Middle frontal gyrus (tissue), 1 donor: ENCODE results near the gene UBA6.
"Not testable (repeated sequence)": the region's sequence is repeated elsewhere in the genome, so short reads cannot be mapped to it uniquely, and the experiment has no call there.

ENCODE experiments used
- DNase-seq: peaks from one replicate; pipeline ENCODE4 v3.0.0-alpha.2; 2015; ENCODE audit warnings: low spot score; ENCODE audit errors: extremely low spot score

The UBA6 gene

DNA sequence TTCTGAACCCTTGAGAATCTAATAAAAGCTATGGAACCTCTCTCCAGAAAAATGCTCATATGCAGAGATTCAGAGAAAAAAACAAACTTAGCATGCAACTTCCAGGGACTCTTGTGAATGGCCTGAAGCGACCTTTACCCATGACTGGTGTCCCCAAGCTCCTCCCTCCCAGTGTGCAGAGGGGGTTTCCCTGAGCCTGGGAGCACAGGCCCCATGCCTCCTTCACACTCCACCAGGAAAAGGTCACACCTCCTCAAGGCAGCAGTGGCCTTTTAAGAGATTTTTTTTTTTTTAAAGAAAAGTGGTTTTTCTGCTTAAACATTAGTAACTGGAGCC is 13.3 kb upstream of the UBA6 start:
- DNase-seq, result no peak

DNA sequence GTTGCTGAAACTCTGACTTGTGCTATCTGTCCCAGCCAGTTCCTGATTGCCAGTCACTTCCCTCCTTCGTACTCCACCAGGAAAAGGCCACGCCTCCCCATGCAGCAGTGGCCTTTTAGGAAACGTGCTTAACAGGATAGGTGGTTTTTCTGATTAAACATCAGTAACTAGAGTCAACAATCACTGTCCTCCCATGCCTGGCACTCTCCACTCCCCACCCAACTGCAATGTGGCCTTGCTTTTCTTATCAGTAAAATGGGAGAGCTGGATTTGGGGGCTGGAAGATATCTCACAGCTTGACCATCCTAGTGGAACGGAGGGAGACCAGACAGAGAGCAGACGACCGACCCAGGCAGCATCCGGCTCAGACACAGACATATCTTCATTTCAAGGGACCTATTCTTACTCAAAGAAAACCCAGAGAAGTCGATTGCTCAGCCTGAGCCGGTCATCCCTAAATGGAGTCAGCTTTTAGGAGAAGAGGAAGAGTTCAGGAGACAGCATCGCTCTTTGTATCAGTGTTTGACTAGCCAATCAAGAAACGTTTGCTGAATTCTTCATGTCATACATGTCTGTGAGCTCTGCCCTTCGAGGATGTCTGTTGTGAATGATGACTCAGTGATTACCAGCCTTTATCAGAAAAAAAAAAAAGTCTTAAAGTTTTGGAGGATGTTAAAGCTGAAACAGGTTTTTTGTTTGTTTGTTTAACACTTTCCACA is 12.7 kb upstream of the UBA6 start:
- DNase-seq, result no peak

DNA sequence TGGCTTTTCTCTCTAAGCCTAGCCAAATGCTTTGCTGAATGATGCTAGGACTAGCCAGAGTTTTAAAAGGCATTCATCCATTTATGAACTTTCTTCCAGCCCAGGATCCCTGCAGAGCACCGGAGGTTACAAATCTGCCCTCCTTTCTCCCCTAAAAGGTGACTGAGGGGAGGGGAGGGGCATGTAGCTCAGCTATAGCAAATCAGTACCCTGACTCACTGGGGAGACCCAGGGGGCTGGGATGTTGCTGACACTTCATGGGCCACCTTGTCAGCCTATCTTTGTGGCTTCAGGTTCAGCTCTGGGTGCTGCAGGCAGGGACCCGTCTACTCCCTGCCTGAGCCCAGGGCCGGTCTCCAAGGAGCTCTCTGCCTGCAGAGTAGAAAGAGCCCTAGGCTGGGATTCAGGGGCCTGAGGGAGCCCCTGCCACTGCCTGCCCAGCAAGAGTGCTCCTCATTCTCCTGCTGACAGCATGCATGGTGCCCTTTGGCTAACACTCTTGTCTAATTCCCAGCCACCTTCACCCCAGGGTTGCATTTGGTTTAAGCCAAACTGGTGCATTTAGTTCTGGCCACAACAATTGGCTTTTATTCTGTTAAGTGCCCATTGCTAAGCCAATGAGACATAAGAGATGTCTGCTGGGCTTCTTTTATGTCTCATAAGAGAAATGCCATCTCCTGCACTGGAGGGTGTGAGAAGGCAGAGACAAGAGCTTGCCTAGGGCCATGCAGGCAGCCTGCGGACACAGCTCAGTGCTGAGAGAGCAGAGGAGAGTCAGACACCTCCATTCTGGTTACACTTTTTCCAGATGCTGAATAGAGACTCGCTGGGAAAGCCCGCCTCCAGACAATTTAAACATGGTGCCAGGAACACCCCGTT is 11.9 kb upstream of the UBA6 start:
- DNase-seq, result no peak

DNA sequence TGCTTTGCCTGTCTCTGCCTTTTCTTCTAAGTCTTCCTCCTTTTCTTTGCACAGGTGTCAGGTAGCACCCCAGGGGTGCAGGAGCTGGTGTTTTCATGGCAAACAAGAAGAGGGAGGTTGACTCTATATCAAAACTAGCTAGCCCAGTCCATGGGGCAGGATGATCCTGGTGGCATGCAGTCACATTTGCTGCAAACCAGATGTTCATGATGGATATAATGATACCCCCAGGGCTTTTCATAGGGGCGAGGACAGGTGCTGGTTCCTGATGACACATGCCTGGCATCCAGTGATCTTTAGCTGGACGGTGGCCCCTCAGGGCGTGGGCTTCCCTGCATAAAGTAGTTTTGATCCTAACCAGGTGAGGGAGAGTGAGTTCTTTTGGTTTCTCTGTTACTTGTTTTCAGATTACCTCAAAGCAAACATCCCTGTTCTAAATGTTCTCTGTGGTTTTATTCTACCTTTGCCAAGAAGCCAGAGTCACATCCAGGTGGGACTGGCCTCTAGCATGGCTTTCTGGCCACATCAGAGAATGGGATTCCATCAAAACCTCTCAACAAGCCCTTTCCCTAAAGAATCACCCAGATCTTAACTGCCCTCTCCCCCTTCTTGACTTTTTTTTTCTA is 11.2 kb upstream of the UBA6 start:
- no peak for DNase-seq

DNA sequence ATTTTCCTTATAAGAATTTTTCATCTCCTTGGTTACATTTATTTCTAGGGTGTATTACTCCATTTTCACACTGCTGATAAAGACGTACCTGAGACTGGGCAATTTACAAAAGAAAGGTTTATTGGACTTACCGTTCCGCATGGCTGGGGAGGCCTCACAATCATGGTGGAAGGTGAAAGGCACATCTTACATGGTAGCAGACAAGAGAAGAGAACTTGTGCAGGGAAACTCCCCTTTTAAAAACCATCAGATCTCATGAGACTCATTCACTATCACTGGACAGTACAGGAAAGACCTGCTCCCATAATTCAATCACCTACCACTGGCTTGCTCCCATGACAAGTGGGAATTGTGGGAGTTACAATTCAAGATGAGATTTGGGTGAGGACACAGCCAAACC is 5.7 kb upstream of the UBA6 start:
- DNase-seq, result not testable (repeated sequence)

DNA sequence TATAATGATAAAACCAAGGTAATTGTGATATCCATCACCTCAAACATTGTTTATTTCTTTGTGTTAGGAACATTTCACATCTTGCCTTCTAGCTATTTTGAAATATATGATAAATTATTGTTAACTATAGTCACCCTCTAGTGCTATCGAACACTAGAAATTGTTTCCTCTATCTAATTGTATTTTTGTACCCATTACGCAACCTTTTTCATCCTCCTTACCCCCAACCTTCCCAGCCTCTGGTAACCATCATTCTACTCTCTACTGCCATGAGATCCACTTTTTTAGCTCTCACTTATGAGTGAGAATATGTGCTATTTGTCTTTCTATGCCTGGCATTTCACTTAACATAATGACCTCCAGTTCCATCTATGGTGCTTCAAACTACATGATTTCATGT is 3.9 kb upstream of the UBA6 start:
- DNase-seq, result no peak

DNA sequence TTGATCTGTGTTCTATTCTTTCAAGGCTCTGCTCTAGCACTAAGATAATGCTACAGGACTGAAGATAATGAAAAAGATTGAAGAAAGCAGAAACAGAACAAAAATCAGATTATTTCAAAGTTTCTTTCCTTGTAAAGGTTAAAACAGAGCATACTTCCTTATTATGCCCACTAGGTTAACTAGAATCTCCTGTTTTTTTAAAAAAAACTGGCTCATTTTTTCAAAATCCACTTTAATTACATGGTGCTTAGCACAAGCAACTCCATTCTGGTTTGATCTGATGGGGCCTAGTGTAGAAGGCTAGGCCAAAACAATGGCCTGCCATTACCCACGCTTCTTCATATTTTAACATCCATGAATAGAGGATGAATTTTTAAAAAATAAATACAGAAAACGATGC is 1.2 kb upstream of the UBA6 start:
- DNase-seq, result no peak

DNA sequence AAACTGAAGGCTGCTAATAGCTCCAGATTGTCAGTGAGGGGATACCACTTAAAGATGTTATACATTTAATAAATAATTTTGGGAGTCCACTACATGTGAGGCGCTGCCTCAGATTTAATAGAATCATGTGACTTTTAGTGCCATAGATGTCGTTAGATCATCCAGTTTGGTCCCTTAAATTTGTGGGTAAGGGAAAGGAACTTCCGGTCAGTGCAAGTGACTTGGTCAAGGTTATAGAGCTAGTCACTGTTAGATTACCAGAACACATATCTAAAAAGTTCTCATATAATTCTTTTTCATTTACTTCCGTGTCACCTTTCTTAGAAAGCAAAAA is 529 bp upstream of the UBA6 start:
- no peak for DNase-seq

DNA sequence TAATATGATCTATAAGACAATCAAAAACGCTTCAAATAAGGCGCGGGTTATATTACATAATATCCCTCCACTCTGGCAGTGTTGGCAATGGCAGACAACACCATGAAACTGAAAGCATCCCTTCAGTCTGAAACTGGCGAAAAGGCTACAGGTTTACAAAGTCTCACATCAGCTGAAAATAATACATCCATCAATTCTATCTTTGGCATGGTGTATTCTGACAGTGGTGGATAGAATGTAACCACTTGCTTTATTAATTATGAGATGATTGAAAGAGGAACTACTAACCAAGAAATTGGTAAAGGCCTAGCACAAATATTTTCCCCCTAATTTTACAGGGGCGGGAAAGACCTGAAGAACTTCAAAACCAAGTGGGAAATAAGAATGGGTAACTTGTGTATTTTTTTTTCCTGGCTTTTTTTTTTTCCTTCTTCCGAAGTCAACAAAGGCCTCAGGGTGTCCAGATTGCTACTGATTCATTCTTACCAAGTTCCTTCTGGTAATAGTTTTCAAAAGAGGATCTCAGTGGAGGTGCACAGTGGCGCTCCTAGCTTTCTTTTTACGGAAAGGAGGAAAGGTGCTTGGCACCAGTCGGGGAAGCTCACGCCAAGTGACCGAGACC is 728 bp downstream of the UBA6 start:
- no peak for DNase-seq

DNA sequence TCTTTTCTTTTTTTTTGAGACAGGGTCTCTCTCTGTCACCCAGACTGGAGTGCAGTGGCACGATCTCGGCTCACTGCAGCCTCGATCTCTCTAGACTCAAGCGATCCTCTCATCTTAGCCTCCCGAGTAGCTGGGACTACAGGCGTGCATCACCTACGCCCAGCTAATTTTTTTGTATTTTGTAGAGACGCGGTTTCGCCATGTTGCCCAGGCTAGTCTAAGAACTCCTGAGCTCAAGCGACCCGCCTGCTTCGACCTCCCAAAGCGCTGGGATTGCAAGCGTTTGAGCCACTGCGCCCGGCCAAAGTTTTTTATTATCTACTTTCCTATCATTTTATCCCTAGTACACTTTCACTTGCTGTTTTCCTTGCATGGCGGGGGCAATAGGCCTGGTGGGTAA is 1.4 kb downstream of the UBA6 start:
- no peak for DNase-seq

DNA sequence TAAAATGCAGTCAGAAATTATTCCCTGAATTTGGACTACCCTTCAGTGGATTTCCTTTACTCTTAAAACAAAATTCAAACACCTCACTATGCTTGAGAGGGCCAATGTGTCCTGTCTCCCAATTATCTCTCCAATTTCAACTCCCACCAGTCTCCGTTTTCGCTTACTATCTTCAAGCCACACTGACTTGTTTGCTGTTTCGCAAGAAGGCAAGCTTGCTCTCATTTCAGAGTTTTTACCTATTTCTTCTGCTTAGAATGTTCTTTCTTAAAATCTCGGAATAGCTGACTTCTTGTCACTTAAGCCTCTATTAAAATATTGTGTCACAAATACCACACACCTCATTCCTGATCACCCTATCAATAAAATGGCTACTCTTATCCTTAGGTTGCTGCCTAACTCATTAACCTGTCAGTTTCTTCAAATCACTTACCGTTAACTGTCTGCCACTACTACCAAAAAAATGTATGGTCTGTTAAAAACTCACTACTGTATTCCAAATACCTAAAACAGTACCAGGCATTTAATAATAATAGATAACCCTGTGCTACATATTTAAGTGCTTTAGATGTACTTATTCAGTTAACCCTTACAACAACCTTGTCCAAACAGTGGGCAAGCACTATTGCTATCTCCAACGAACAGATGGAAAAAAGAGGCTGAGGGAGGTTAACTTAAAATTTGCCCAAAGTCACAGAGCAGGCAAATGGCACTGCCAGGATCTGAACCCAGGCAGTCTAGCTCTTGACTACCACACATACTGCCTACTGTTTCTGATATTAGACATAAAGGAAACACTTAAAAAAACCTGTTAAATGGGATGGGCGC is 2.9 kb downstream of the UBA6 start:
- DNase-seq, result no peak

DNA sequence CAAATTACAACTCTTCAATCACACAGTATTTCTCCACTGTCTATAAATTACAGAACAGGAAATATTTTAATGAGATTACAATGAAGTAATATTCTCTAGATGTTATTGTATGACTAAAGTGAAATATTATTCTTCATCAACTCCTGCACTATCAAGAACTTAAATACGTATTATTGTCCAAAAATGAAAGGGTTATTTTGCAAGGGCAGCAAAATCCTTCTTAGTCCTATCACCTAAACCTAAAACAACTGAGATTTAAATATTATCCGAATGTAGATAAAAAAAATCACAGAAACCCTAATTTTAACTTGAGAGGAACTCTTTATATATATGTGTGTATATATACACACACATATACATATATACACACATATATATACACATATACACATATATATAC is 4.9 kb downstream of the UBA6 start:
- DNase-seq, result no peak

DNA sequence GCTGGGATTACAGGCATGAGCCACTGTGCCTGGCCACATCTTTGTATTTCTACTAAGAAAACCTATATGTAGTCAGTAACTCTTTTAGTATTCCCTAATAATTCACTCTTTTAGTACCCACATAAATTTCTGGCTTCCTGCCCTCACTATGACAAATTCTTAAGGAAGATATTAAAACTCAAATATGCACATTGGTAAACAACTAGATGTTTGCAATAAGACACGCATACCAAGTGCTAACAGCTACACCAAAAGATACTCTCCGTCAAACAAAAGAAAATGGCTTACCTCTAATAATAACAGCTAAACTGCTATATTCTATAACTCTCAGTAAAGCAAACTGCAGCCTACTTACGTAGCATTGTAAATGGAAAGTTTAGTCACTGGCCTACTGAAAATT is 6.3 kb downstream of the UBA6 start:
- DNase-seq, result no peak

DNA sequence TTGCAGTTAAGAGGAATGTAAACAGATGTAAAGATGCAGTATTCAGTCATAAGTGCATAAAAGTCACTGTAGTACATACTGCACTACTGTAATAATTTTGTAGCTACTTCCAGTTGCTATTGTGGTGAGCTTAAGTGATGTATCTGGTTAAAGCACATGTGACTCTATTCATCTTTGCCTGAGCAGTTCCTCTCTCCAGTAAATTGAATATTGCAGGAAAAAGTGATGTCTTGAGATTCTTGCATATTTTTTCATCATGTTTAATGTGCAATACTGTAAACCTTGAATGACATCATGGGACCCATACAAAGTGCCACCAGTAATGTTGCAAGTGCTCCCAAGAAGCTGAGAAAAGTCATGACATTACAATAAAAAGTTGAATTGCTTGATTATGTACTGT is 9.6 kb downstream of the UBA6 start:
- DNase-seq, result no peak

DNA sequence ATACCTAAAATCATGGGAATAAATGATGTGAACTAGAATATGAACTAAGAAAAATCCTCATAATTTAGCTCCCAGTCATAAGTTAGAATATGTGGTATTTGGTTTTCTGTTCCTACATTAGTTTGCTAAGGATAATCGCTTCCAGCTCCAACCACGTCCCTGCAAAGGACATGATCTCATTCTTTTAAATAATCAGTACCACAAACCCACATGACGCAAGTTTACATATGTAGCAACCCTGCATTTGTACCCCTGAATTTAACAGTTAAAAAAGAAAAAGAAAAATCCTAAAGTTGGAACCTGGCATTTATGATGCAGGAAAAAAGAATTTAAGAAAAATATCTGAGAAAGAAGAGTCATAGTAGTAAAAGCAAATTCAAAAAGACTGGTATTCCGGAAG is 13.3 kb downstream of the UBA6 start:
- DNase-seq, result no peak

DNA sequence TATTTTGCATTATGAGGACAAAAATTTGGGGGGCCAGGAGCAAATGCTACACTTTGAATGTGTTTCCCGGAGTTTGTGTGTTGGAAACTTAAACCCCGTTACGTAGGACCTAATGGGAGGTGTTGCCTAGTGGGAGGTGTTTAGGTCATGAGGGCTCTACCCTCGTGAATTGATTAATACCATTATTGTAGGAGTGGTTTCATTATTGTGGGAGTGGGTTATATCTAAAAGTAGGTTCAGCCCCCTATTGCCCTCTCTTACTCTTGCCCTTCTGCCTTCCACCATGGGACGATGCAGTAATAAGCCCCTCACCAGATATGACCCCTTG is 15.5 kb downstream of the UBA6 start:
- DNase-seq, result no peak

DNA sequence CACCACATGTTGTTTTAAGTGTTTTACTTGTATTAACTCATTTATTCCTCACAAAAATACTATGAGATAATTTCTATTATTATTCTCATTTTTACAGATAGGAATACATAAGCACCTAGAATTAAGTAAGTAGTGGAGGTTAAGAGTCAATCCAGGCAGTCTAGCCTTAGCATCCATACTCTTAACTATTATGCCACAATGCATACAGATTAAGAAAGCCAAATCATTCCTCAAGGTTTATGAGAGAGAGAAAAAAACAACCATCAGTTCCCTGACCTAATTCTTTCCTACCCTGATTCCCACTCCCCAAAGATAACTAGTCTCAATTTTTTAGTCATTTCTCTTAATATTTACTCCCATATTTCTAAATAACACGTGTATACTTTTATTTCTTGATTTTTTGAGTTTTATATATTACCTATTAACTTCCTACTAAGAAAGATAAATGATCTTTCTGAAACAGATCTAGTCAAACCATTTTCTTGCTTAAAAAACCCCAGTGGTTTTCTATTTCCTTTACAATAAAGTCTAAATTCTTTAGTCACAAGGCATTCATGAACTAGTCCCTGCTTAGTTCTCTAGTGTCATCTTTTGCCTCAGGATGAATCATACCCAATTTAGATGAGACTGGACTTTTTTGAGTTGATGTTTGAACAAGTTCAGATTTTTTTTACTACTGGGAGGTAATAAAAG is 16.0 kb downstream of the UBA6 start:
- DNase-seq, result no peak

DNA sequence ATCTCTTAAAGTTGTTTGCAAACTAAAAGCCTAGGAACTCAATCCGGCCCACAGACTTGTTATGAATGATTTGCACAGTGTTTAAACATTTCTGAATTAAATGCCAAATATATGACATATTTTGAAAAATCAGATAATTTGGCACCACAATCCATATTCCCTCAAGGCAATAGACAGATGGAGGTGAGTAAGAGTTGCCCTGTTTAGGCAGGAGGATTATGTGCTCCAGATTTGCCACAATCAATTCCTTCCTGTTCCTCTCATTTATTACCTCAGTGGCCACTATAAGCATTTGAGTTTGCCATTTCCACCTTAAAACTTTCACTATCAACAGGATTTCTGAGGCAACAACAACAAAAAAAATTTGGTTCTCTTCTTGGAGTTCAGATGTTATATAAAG is 18.7 kb downstream of the UBA6 start:
- DNase-seq, result no peak

DNA sequence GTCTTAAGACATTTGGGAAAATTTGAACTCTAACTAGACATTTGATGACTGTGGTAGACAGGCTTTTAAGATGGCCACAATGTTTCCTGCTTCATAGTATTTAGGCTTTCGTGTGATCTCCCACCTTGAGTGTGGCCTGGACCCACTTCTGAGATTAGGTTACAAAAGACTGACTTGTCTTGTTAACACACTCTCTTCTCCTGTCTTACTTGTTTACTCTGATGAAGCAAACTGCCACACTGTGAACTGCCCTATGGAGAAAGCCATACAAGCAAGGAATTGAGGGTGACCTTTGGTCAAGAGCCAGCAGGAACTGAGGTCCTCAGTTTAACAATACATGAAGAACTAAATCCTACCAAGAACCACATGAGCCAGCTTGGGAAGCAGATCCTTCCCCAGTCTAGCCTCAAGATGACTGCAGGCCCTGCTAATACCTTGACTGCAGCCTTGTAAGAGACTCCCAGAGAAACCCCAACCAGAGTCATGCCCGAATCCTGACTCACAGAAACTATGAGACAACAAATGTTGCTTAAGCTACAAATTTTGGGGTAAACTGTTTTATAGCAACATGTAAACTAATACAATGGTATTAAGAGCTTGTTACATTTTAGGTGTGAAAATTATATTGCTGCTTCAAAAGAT is 20.3 kb downstream of the UBA6 start:
- no peak for DNase-seq

DNA sequence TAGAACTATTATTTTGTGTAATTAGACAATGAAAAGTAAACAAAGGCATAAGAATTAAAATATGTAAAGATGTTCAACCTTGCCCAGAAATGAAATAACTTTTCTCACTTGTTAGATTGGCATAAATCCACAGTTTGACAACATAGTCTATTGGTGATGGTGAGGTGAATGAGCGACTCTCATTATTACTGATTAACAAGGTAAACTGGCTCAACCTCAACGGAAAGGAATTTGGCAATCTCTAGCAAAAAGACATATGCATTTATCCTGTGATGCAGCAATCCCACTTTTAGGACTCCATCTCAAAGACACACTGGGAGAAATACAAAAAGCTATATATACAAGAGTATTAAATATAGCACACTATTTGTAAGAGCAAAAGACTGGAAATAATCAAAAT is 22.3 kb downstream of the UBA6 start:
- DNase-seq, result no peak

DNA sequence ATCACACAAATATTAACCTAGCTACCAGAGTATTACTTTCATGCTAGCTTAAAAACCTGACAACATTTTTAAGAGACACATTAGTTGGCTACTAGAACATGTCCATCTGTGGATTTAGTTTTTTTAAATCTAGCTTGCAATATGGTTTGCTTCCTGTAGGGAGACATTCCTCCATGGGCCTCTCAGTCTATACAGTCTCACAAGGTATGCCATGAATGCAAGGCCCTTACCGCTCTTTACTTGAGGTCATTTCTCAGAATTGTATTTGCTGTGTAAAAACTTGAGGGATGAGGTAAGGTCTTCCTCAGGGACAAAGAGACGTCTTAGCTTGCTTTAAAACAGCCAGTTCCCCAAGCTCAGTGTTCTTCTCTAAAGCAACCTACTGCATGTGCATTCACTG is 26.9 kb downstream of the UBA6 start:
- no peak for DNase-seq
